LoVo (cell line): ENCODE measurements around the gene ZNF467.

Source experiments
- DNase-seq: peaks from one replicate; pipeline ENCODE4 v3.0.0-alpha.2; 2016; ENCODE audit warnings: low spot score

Gene ZNF467

GRCh38 chr7:149808311-149808710 lies 34.9 kb upstream of the ZNF467 start:
- no peak for DNase-seq

DNA sequence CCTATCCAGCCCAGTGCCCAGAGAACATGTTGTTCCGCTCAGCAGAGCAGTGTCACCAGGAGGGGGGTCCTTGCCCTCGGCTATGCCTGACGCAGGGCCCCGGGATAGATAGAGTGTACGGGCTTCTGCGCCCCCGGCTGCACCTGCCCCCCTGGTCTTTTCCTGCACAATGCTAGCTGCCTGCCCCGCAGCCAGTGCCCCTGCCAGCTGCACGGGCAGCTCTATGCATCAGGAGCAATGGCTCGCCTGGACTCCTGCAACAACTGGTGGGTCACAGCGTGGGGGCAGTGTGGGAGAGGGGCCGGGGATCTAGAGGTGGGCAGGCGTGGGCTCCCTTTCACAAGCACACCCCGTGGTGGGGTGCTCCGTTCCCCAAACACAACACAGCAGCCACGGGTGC lies 33.3 kb upstream of the ZNF467 start:
- no peak for DNase-seq

DNA sequence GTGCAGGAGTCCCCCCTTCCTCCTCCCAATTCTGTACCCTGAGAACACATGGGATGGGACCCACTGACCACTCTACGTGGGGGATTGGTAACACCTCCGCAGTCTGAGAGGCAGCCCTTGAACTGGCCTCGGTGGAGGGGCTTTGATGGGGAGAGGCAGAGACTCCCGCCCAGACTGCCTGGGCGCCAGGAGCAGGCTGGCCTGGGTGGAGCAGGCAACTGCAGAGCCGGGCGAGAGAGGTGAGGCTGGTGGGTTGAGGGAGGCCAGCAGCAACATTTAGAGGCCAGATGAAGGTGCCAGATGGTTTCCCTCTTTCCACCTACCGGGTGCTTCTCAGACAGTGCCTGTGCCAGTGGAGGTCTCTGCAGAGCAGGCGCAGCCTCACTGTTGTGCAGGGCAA lies 30.7 kb upstream of the ZNF467 start:
- DNase-seq = no peak

DNA sequence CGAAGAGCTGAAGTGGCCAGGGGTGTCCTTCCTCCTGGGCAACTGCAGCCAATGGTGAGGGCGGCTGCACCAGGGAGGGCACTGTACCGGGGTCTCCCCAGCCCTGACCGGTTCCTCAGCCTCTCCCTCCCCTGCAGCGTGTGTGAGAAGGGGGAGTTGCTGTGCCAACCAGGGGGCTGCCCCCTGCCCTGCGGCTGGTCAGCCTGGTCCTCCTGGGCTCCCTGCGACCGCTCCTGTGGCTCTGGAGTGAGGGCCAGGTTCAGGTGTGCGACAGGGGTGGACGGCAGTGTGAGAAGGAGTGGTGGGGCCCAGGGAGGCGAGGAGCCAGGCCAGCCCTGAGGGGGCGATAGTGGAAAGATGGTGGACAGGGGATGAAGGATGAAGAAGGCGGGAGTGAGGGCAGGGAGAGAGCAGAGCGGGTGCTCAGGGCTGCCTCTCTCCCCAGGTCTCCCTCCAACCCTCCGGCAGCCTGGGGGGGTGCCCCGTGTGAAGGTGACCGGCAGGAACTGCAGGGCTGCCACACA lies 30.2 kb upstream of the ZNF467 start:
- DNase-seq = no peak

DNA sequence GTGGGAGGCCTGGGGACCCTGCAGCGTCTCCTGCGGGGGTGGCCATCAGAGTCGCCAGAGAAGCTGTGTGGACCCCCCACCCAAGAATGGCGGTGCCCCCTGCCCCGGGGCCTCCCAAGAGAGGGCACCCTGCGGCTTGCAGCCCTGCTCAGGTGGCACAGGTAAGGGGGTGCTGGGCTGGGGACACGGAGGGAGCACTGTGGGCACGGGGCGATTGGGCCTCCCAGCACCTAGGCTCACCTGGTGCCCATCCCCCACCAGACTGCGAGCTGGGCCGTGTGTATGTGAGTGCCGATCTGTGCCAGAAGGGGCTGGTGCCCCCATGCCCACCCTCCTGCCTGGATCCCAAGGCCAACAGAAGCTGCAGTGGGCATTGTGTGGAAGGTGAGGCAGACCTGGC lies 29.6 kb upstream of the ZNF467 start:
- DNase-seq = no peak

DNA sequence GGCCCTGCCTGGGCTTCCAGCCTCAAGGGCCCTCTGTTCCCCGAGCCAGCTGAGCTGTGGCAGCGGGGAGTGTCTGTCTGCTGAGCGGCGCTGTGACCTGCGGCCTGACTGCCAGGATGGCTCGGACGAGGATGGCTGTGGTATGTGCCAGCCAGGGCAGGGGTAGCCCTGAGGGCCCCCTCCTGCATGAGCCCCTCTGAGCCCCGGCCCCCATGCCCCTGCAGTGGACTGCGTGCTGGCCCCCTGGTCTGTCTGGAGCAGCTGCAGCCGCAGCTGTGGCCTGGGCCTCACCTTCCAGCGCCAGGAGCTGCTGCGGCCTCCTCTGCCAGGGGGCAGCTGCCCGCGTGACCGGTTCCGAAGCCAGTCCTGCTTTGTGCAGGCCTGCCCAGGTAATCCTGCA lies 28.4 kb upstream of the ZNF467 start:
- DNase-seq = no peak

DNA sequence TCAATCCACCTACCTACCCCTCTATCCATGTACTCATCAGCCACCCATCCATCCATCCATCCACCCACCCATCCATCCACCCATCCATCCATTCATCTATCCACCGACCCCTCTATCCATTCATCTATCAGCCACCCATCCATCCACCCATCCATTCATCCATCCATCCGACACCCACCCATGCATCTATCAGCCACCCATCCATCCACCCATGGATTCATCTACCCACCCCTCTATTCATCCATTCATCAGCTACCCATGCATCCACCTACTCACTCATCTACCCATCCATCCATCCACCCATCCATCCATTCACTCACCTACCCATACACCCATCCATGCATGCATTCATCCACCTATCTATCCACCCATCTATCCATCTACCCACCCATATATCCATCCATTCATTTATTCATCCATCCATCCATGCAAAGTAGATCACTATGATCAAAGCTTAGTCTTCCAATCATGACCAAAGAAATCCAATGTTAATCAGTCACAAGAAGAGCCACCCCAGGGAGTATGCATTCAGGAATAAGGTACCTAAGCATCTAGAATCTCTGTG lies 27.7 kb upstream of the ZNF467 start:
- no peak for DNase-seq

- DNase-seq = no peak
Measured at GRCh38 chr7:149800169-149800555, 26.8 kb upstream of the ZNF467 start.

- DNase-seq = peak; percentile 4
Measured at GRCh38 chr7:149799397-149800168, 26.2 kb upstream of the ZNF467 start.

DNA sequence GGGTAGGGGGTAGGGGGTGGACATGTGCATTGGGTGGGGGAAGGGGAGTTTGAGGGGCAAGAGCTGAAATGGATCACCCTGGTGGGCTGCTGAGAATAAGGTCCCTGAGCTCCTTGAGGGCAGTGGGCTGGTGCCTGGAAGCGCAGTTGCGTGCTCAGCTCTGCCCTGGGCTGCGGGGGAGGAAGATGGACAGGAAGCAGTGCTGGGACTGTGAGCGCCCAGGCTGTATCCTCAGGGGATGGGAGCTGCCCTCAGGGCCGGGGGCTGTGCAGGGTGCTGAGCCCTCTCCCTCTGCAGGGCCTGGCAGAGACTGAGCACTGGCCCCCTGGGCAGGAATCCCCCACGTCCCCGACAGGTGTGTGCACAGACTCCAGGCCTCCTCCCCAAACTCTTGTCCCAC lies 24.4 kb upstream of the ZNF467 start:
- no peak for DNase-seq

GRCh38 chr7:149796287-149796860 lies 23.0 kb upstream of the ZNF467 start:
- no peak for DNase-seq

DNA sequence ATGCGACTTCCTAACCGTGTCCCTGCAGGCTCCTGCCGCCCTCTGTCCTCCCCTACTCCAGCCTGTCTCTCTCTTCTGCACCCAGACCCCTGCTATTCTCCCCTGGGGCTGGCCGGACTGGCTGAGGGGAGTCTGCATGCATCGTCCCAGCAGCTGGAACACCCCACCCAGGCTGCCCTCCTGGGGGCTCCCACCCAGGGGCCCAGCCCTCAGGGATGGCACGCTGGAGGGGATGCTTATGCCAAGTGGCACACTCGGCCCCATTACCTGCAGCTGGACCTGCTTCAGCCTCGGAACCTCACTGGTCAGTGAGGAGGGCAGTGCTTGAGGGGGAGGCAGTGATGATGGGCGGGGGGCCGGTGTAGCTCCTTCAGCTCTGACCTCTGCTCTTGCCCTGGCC lies 21.7 kb upstream of the ZNF467 start:
- no peak for DNase-seq

- DNase-seq = no peak
Measured at GRCh38 chr7:149794661-149795060, 21.3 kb upstream of the ZNF467 start.

DNA sequence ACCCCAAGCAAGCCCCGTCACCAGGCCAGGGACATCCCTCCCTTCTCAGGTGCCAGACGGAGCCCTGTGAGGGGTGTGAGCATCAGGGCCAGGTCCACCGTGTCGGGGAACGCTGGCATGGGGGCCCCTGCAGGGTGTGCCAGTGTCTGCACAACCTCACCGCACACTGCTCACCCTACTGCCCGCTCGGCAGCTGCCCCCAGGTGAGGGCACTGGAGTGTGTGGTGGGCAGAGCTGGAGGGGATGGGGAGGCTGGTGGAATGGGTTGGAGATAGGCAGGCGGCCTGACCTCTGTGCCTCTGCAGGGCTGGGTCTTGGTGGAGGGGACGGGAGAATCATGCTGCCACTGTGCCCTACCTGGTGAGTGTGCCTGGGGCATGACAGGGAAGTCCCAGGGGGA lies 19.9 kb upstream of the ZNF467 start:
- no peak for DNase-seq

DNA sequence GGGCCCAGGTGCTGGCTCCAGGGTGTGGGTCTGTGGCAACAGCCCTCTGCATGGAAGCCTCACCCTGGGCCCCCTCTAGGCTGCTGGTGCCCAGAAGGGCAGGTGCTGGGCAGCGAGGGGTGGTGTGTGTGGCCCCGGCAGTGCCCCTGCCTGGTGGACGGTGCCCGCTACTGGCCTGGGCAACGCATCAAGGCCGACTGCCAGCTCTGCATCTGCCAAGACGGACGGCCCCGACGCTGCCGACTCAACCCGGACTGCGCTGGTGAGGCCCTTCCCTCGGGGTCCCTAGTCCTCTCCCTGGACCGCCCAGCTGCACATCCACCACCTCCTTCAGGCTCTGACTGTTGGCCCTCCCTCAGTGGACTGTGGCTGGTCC lies 18.8 kb upstream of the ZNF467 start:
- DNase-seq = no peak

GRCh38 chr7:149791411-149792219 lies 18.2 kb upstream of the ZNF467 start:
- DNase-seq = no peak

DNA sequence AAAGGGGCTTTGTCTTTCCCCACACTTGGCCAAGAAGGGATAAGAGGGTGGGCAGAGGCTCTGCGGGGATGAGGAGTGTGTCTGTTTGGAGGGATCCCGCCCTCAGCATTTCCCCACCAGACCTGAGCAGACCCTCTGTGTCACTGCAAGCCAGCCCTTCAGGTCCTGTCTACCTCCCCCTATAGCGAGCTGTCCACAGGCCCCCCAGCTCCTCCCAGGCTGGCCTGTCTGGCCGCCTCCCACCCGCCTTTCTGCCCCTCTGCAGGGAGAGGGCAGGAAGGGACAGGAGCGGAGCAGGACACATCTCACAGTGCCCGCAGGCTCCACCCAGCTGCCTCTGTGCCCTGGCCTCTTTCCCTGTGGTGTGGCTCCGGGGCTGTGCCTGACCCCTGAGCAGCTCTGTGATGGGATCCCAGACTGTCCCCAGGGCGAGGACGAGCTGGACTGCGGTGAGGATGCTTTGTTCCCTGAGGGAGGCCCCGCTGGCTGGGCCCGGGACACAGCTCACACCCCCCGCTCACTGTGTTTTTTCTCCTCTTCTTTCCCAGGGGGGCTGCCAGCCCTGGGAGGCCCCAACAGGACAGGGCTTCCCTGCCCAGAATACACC lies 17.5 kb upstream of the ZNF467 start:
- no peak for DNase-seq

DNA sequence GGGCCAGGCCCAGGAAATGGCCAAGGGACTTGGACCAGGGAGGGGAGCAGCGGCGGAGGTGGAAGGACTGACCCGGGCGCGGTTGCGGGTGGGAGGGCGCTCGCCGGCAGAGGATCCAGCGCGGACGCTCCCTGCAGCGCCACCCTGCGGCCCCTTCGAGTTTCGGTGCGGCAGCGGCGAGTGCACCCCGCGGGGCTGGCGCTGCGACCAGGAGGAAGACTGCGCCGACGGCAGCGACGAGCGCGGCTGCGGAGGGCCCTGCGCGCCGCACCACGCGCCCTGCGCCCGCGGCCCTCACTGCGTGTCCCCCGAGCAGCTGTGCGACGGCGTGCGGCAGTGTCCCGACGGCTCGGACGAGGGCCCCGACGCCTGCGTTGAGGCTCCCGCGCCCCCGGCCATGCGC lies 16.8 kb upstream of the ZNF467 start:
- DNase-seq = no peak

DNA sequence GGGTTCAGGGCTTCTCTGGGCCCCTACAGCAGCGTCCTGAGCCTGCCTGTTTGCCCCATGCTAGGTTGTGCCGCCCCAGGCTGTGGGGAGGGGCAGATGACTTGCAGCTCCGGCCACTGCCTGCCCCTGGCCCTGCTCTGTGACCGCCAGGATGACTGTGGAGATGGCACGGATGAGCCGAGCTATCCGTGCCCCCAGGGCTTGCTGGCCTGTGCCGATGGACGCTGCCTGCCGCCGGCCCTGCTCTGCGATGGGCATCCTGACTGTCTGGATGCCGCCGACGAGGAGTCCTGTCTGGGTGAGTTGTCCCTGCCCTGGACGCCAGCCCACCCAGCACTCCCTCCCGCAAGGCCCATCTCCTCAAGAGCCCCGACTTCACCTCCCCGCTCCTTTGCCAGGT lies 15.7 kb upstream of the ZNF467 start:
- no peak for DNase-seq

- DNase-seq = no peak
Measured at GRCh38 chr7:149788300-149788851, 15.0 kb upstream of the ZNF467 start.

- DNase-seq = no peak
Measured at GRCh38 chr7:149787428-149788299, 14.3 kb upstream of the ZNF467 start.
